GM19025 (cell line): ENCODE measurements around the gene PEX1.
"Not testable (repeated sequence)": the region's sequence is repeated elsewhere in the genome, so short reads cannot be mapped to it uniquely, and the experiment has no call there.

Experiments used
- ATAC-seq: cut with Tn5 transposase; IDR thresholded peaks from one replicate; pipeline ENCODE4 v1.9.1; 2021; ENCODE audit warnings: mild to moderate bottlenecking, low read depth, moderate library complexity; ENCODE audit not compliant: unreplicated experiment

PEX1 gene

GRCh38 chr7:92508946-92509345 lies 19.4 kb downstream of the PEX1 start:
- no peak for ATAC-seq

DNA sequence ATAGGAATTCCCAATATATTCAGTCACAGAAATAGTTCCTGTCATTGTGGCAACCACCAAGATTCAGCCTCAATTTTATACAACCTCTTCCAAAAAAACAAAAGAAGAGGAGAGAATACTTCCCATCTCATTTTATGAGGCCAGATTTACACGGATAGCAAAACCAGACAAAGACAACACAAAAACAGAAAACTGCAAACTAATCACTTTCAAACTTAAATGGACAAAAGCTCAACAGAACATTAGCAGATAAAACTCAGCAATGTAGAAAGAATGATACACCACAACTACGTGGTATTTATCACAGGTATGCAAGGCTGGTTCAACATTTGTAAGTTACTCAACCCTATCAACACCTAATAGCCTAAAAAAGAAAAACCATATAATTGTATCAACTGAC lies 22.0 kb downstream of the PEX1 start:
- no peak for ATAC-seq

- no peak for ATAC-seq
Measured at GRCh38 chr7:92504563-92504962, 23.8 kb downstream of the PEX1 start.

DNA sequence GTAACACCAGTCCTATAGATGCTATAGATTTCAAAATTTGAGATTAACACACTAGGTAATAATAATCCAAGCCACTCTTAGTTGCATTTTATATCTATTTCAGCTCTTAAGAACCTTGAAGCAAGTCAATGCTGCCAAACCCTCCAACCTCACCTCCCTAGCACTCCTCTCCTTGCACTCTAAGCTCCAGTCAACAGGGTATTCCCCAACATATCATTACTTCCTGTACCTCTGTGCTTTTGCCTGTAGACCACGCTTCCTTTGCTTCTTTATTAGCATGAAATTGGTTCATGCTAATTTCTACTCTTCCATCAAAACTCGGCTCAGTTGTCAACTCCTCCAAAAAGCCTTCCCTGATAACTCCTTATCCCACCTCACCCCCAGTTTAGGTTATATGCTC lies 24.6 kb downstream of the PEX1 start:
- no peak for ATAC-seq

GRCh38 chr7:92498557-92498956 lies 29.8 kb downstream of the PEX1 start:
- no peak for ATAC-seq

- no peak for ATAC-seq
Measured at GRCh38 chr7:92496876-92497275, 31.4 kb downstream of the PEX1 start.

- no peak for ATAC-seq
Measured at GRCh38 chr7:92489634-92490033, 38.7 kb downstream of the PEX1 start.

DNA sequence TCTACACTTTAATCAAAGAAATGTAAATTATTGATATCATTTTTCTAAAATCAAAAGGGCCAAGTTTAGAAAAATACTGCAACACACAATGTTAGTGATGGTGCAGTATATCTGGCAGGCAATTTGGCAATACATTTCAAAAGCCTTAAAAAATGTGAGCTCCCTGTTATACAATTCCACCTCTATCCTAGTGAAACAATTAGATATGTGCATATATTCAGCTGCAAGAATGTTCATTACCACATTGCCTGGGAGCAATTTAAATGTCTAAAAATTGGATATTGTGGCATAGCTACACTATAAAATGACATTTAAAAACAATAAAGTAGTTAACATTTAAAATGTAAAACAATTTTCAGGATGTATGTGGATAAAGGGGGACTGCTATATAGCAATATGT lies 40.5 kb downstream of the PEX1 start:
- no peak for ATAC-seq

- no peak for ATAC-seq
Measured at GRCh38 chr7:92485974-92486373, 42.3 kb downstream of the PEX1 start.

DNA sequence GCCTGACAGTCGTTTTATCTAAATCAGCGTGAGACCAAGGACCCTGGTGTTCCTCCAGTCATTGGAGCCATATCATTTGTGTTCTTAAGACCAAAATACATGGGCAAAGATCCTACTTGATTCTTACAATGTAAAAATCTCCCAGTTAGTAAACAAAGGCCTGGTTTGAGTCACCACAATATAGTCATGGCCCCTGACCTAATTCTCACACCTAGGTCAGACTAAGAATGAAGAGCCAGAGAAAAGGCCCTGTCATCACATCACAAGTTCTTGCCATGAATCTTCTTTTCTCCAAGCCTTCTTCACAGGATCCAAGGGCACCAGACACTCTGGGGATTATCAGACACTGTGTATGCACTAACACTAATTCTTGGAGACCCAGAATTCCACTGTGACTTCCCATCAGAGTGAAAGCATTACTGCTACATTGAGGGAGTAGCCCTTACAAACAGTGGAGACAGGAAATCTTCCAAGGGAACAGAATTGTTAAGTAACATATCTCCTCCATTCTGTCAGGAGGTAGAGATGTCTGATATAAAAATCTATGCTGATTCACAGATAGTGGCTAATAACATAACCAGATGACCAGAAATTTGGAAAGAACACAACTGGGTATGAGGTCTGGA lies 42.9 kb downstream of the PEX1 start:
- no peak for ATAC-seq

GRCh38 chr7:92484226-92484625 lies 44.1 kb downstream of the PEX1 start:
- ATAC-seq, result not testable (repeated sequence)

DNA sequence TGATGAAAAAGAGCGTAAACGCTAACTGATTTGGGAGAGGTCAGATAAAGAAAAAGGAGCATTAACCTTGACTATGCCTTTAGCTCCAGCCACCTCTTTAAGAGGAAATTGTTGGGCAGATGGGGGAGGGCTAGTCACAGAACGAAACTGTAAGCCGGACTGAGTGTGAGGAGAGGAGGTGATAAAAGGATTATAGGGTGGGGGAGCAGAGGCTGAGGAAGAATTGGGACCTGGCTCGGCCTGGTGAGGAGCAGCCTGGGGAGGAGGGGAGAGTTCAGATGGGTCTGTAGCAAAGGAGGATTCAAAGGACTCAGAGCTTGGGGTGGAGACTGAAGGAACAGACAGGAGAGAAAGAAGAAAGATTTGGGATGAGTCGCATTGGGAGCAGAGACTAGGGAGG lies 44.7 kb downstream of the PEX1 start:
- not testable (repeated sequence) for ATAC-seq

- not testable (repeated sequence) for ATAC-seq
Measured at GRCh38 chr7:92479146-92479545, 49.2 kb downstream of the PEX1 start.

- ATAC-seq, result no peak
Measured at GRCh38 chr7:92478711-92479110, 49.6 kb downstream of the PEX1 start.

GRCh38 chr7:92478095-92478494 lies 50.2 kb downstream of the PEX1 start:
- ATAC-seq, result no peak

DNA sequence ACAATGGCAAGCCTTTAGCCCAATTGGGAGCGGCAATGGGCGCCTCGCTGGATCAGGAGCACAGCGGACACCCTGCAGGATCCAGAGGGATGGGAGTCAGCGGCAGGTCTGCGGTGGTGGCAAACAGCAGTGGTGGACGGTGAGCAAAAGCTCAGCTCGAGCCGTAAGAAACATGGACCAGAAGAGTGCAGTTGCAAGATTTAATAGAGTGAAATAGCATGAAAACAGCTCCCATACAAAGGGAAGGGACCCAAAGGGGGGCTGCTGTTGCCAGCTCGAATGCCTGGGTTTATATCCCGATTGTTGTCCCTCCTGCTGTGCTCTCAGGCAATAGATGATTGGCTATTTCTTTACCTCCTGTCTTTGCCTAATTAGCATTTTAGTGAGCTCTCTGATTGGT lies 50.6 kb downstream of the PEX1 start, which contains the start of gene ERVW-1:
ERVW-1 (minus strand) TSS at position 266 of the 400 bp plus-strand sequence. CDS start 7,565 bp downstream, outside the sequence.
- not testable (repeated sequence) for ATAC-seq

GRCh38 chr7:92475851-92476590 lies 52.3 kb downstream of the PEX1 start:
- ATAC-seq, result not testable (repeated sequence)

GRCh38 chr7:92475261-92475770 lies 53.0 kb downstream of the PEX1 start:
- not testable (repeated sequence) for ATAC-seq

DNA sequence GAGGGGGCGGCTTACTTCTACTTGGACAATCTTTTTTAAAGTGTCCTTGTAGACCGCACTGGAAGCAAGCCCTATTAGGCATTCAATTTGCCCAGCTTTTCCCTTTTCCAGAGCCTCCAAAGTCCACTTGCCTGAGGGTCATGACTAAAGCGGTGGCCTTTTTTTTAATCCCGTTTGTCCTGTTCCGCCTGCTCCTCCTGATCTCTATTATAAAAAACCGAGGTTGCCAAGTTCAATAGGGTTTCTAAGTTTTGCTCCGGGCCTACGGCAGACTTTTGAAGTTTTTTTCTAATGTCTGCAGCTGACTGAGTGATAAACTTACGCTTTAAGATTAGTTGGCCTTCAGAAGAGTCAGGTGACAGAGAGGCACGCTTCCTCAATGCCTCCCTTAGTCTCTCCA lies 54.3 kb downstream of the PEX1 start:
- ATAC-seq, result not testable (repeated sequence)

DNA sequence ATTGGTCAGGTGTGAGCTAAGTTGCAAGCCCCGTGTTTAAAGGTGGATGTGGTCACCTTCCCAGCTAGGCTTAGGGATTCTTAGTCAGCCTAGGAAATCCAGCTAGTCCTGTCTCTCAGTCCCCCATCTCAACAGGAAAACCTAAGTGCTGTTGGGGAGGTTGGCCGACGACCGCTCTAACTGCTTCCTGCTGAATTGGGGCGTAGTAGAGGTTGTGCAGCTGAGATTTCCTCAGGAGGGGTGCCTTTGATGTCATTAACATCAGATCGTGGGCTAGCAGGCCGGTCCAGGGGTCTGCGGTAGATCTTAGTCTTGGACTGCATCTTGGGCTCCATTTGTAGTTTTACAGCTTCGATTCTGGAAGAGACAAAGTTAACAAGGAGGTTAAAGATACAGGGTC lies 59.7 kb downstream of the PEX1 start:
- ATAC-seq, result not testable (repeated sequence)

DNA sequence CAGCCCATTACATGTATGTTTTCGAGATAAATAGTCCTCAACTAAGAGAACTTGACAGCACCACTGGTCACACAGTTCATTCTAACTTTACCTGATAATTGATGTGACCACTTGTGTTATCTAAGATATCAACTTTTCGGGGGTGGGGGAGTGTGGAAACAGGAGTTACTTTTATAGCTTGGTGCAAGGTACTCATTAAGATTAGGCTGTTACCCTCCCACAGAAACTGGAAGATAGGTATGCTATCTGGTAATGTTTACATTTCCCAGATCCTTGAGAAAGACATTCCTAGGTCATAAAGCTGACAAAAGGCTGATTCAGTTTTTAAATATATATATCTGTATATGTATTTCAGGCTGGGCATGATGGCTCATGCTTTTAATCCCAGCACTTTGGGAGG lies 61.6 kb downstream of the PEX1 start:
- no peak for ATAC-seq

- ATAC-seq, result no peak
Measured at GRCh38 chr7:92464515-92464914, 63.8 kb downstream of the PEX1 start.
